Naive thymus-derived CD4-positive, alpha-beta T cell (primary cell): ENCODE measurements around the gene EEF1AKMT2. TPM values are rescaled to one million over a fixed set of nuclear protein-coding genes. Genes with fewer than 3 reads are reported as not detected.

Experiments used
- ATAC-seq: fragments of 150-1000 bp; cut with Tn5 transposase; 2 replicates; pipeline ENCODE4 v1.10.0; 2021; ENCODE audit warnings: mild to moderate bottlenecking, moderate library complexity
- CTCF ChIA-PET: fragments of 350-600 bp; sonication (Branson Sonifier 250); formaldehyde crosslinking; loops from one replicate; lab custom pipeline; 2021; ENCODE audit warnings: antibody characterized with exemption; lab: Charles Lee
- POLR2A ChIA-PET: fragments of 350-600 bp; sonication (Branson Sonifier 250); formaldehyde crosslinking; loops from one replicate; lab custom pipeline; 2021; ENCODE audit warnings: antibody characterized with exemption, inconsistent platforms; lab: Charles Lee
- DNase-seq, 9 donors: peaks; one replicate each; pipeline versions ENCODE4 v3.0.0 to v3.0.0-alpha.2; 2020 to 2022; ENCODE audit warnings: mixed read lengths in 1 of 9
- H3K27ac ChIP-seq: one replicate; pipeline ENCODE4 v1.7.0; 2013; ENCODE audit warnings: mild to moderate bottlenecking, low read depth, low read length, moderate library complexity
- H3K27me3 ChIP-seq, 2 donors: one replicate each; pipeline ENCODE4 v1.7.0; 2013; ENCODE audit warnings: low read length in 2 of 2, mild to moderate bottlenecking in 2 of 2, moderate library complexity in 2 of 2; ENCODE audit not compliant: control insufficient read depth in 2 of 2, insufficient read depth in 2 of 2
- H3K36me3 ChIP-seq, 3 experiments: 1 replicate in 2 of 3; 2 replicates in 1 of 3; pipeline ENCODE4 v1.7.0; 2013; ENCODE audit warnings: low read length in 3 of 3, mild to moderate bottlenecking in 3 of 3, moderate library complexity in 1 of 3; ENCODE audit not compliant: insufficient read depth in 3 of 3, control insufficient read depth in 2 of 3
- H3K4me1 ChIP-seq, 2 donors: one replicate each; pipeline ENCODE4 v1.7.0; 2013; ENCODE audit warnings: low read length in 2 of 2, mild to moderate bottlenecking in 2 of 2, moderate library complexity in 1 of 2; ENCODE audit not compliant: control insufficient read depth in 2 of 2, insufficient read depth in 2 of 2
- H3K4me3 ChIP-seq: 2 replicates; pipeline ENCODE4 v1.7.0; 2013; ENCODE audit warnings: mild to moderate bottlenecking, low read length
- H3K9me3 ChIP-seq, 3 experiments: 1 replicate in 2 of 3; 2 replicates in 1 of 3; pipeline ENCODE4 v1.7.0; 2013; ENCODE audit warnings: low read length in 3 of 3; ENCODE audit not compliant: control insufficient read depth in 2 of 3
- H3K27ac Mint-ChIP-seq, 9 donors: one replicate each; pipeline ENCODE4 v1.8.0; 2020 to 2022; ENCODE audit warnings: mixed read lengths in 9 of 9, mild to moderate bottlenecking in 8 of 9, moderate library complexity in 5 of 9, inconsistent platforms in 2 of 9
- H3K27me3 Mint-ChIP-seq, 5 donors: one replicate each; pipeline ENCODE4 v1.8.0; 2021 to 2022; ENCODE audit warnings: mixed read lengths in 5 of 5, mild to moderate bottlenecking in 1 of 5
- H3K36me3 Mint-ChIP-seq, 5 donors: one replicate each; pipeline ENCODE4 v1.8.0; 2020 to 2022; ENCODE audit warnings: mixed read lengths in 5 of 5, mild to moderate bottlenecking in 3 of 5, inconsistent platforms in 1 of 5
- H3K4me1 Mint-ChIP-seq, 7 donors: one replicate each; pipeline ENCODE4 v1.8.0; 2020 to 2022; ENCODE audit warnings: mixed read lengths in 7 of 7, mild to moderate bottlenecking in 3 of 7, inconsistent platforms in 1 of 7
- H3K4me3 Mint-ChIP-seq, 10 donors: one replicate each; pipeline ENCODE4 v1.8.0; 2020 to 2022; ENCODE audit warnings: mild to moderate bottlenecking in 10 of 10, mixed read lengths in 10 of 10, moderate library complexity in 6 of 10, inconsistent platforms in 2 of 10
- H3K9me3 Mint-ChIP-seq, 11 donors: one replicate each; pipeline ENCODE4 v1.8.0; 2020 to 2022; ENCODE audit warnings: mixed read lengths in 11 of 11, mild to moderate bottlenecking in 4 of 11, inconsistent platforms in 1 of 11, moderate library complexity in 1 of 11
- intact Hi-C, 2 donors: fragments of 100-400 bp; cut with micrococcal nuclease; formaldehyde crosslinking; loops; one replicate each; pipeline ENCODE4 v1.15.1; 2023
- polyA plus RNA-seq, 2 donors: library from polyadenylated mRNA; unstranded; fragments of 300-500 nt; fragmentation: Illumina TruSeq; gene quantifications; one replicate each; pipeline ENCODE4 v1.2.3, GENCODE V29; 2021
- total RNA-seq, 6 experiments: library from RNA in 5 of 6; stranded (reverse) in 5 of 6; gene quantifications; 1 replicate in 5 of 6; 2 replicates in 1 of 6; pipeline ENCODE4 v1.2.3 and lab custom pipeline; 2021 to 2026

Gene EEF1AKMT2
- total and polyA plus RNA-seq, 7 experiments from 2014 or later = 11.5 to 38.1 (median 22.0) TPM

- no peak for ATAC-seq
- H3K36me3 Mint-ChIP-seq = peaks cover 0 to 12% (median 0%) of the 10 kb centered on the region in 5 donors
- H3K27ac Mint-ChIP-seq = peak overlapping the region in 6 of 9 donors; percentile 4 to 91 (median 63)
- Histone ChIP-seq H3K9me3 (no peaks in the 10 kb centered on the region), H3K4me1 (peaks cover 20 to 26% of the 10 kb centered on the region in 2 donors), H3K27ac (no peak overlapping the region), H3K36me3 (peaks cover 0 to 4% (median 0%) of the 10 kb centered on the region in 3 experiments), H3K27me3 (no peaks in the 10 kb centered on the region), H3K4me3 (no peak overlapping the region)
- intact Hi-C loops = loop anchor here (1.0 to 10.0 kb wide), 9 partner anchors 82 to 751 kb away; partner anchors contain the start of genes OAT (in 2 of the 2) and LHPP (in 1 of the 2)
- H3K9me3 Mint-ChIP-seq = no peaks in the 10 kb centered on the region
- peak overlapping the region in 8 of 10 donors; percentile 15 to 94 (median 52) for H3K4me3 Mint-ChIP-seq
- DNase-seq = peak in 5 of 9 donors; percentile 54 to 69 (median 62)
- POLR2A ChIA-PET = interaction anchor here (0.7 to 2.0 kb wide), 9 partner anchors 14 to 333 kb away, joined by 3 to 8 read pairs (median 3); partner anchors contain the start of gene EEF1AKMT2
- H3K27me3 Mint-ChIP-seq = peaks cover 0 to 17% (median 0%) of the 10 kb centered on the region in 5 donors
- CTCF ChIA-PET = interaction anchor here (0.7 to 6.1 kb wide), 24 partner anchors 9 to 342 kb away, joined by 3 to 110 read pairs (median 5); partner anchors contain the start of gene EEF1AKMT2
- H3K4me1 Mint-ChIP-seq = peaks cover 14 to 49% (median 36%) of the 10 kb centered on the region in 7 donors
These were observed 46.0 kb downstream of the EEF1AKMT2 start for GRCh38 chr10:124745673-124746072.

GRCh38 chr10:124745252-124745651 lies 46.4 kb downstream of the EEF1AKMT2 start:
- Histone ChIP-seq H3K4me1 (peaks cover 24 to 30% of the 10 kb centered on the region in 2 donors), H3K9me3 (no peaks in the 10 kb centered on the region), H3K27me3 (no peaks in the 10 kb centered on the region), H3K27ac (peak overlapping the region; percentile 60), H3K4me3 (no peak overlapping the region), H3K36me3 (peaks cover 0 to 4% (median 0%) of the 10 kb centered on the region in 3 experiments)
- DNase-seq = no peak
- POLR2A ChIA-PET = interaction anchor here (0.7 to 2.0 kb wide), 8 partner anchors 14 to 333 kb away, joined by 3 to 8 read pairs (median 3); partner anchors contain the start of gene EEF1AKMT2
- Mint-ChIP-seq H3K27ac (peak overlapping the region; percentile 64 to 93 (median 85)), H3K36me3 (peaks cover 0 to 12% (median 0%) of the 10 kb centered on the region in 5 donors), H3K4me3 (peak overlapping the region; percentile 81 to 96 (median 86)), H3K4me1 (peaks cover 19 to 53% (median 40%) of the 10 kb centered on the region in 7 donors), H3K9me3 (no peaks in the 10 kb centered on the region), H3K27me3 (peaks cover 0 to 17% (median 0%) of the 10 kb centered on the region in 5 donors)
- no peak for ATAC-seq
- intact Hi-C loops = loop anchor here (1.0 to 10.0 kb wide), 9 partner anchors 82 to 750 kb away; partner anchors contain the start of genes OAT (in 2 of the 2) and LHPP (in 1 of the 2)
- CTCF ChIA-PET = interaction anchor here (0.7 to 6.1 kb wide), 24 partner anchors 10 to 342 kb away, joined by 3 to 110 read pairs (median 5); partner anchors contain the start of gene EEF1AKMT2

- H3K27me3 ChIP-seq = no peaks in the 10 kb centered on the region
- ATAC-seq (peak; percentile 88), DNase-seq (peak; percentile 74 to 86 (median 82))
- peak within 1 kb of the TSS; percentile 60 for H3K27ac ChIP-seq
- POLR2A ChIA-PET = interaction anchor here (0.7 to 2.0 kb wide), 6 partner anchors 26 to 214 kb away, joined by 3 to 8 read pairs (median 4); partner anchors contain the start of gene EEF1AKMT2
- Mint-ChIP-seq H3K27ac (peak within 1 kb of the TSS; percentile 87 to 96 (median 94)), H3K4me1 (peaks cover 27 to 60% (median 49%) of the 10 kb centered on the region in 7 donors), H3K36me3 (peaks cover 0 to 19% (median 0%) of the 10 kb centered on the region in 5 donors), H3K27me3 (peaks cover 0 to 23% (median 0%) of the 10 kb centered on the region in 5 donors), H3K4me3 (peak within 1 kb of the TSS; percentile 94 to 99 (median 98)), H3K9me3 (no peaks in the 10 kb centered on the region)
- intact Hi-C loops = loop anchor here (1.0 to 10.0 kb wide), 14 partner anchors 47 to 750 kb away; partner anchors contain the start of genes ABRAXAS2 (in 2 of the 2), EEF1AKMT2 (in 2 of the 2), OAT (in 2 of the 2) and LHPP (in 1 of the 2)
- CTCF ChIA-PET = interaction anchor here (0.6 to 6.1 kb wide), 14 partner anchors 9 to 341 kb away, joined by 3 to 110 read pairs (median 5); partner anchors contain the start of gene EEF1AKMT2
- peaks cover 0 to 4% (median 0%) of the 10 kb centered on the region in 3 experiments for H3K36me3 ChIP-seq
- peaks cover 33 to 39% of the 10 kb centered on the region in 2 donors for H3K4me1 ChIP-seq
- H3K4me3 ChIP-seq = peak within 1 kb of the TSS; percentile 61
- H3K9me3 ChIP-seq = no peaks in the 10 kb centered on the region
These were observed 47.3 kb downstream of the EEF1AKMT2 start, which contains the start of gene FAM53B for GRCh38 chr10:124744102-124745050. TSS of gene FAM53B (minus strand) at chr10:124744378. CDS start at chr10:124706713, 37,665 bp downstream.

GRCh38 chr10:124743191-124744101 lies 48.2 kb downstream of the EEF1AKMT2 start:
- peak overlapping the region; percentile 61 for H3K4me3 ChIP-seq
- H3K27me3 ChIP-seq = no peaks in the 10 kb centered on the region
- ATAC-seq (peak; percentile 12), DNase-seq (peak in 2 of 9 donors; percentile 26 to 55)
- H3K27ac ChIP-seq = peak overlapping the region; percentile 57
- CTCF ChIA-PET = interaction anchor here (0.6 to 5.3 kb wide), 9 partner anchors 13 to 213 kb away, joined by 3 to 150 read pairs (median 29); no protein-coding TSS in a partner anchor
- H3K9me3 ChIP-seq = no peaks in the 10 kb centered on the region
- Mint-ChIP-seq H3K4me1 (peaks cover 37 to 63% (median 55%) of the 10 kb centered on the region in 7 donors), H3K27me3 (peaks cover 0 to 25% (median 0%) of the 10 kb centered on the region in 5 donors), H3K27ac (peak overlapping the region; percentile 87 to 96 (median 94)), H3K4me3 (peak overlapping the region; percentile 94 to 99 (median 98)), H3K9me3 (no peaks in the 10 kb centered on the region), H3K36me3 (peaks cover 0 to 18% (median 0%) of the 10 kb centered on the region in 5 donors)
- peaks cover 42 to 48% of the 10 kb centered on the region in 2 donors for H3K4me1 ChIP-seq
- intact Hi-C loops = loop anchor here (1.0 to 10.0 kb wide), 11 partner anchors 48 to 749 kb away; partner anchors contain the start of genes ABRAXAS2 (in 2 of the 2), EEF1AKMT2 (in 2 of the 2), OAT (in 2 of the 2) and LHPP (in 1 of the 2)
- peaks cover 0 to 4% (median 0%) of the 10 kb centered on the region in 3 experiments for H3K36me3 ChIP-seq
- POLR2A ChIA-PET = interaction anchor here (0.8 to 4.9 kb wide), 6 partner anchors 11 to 117 kb away, joined by 4 to 77 read pairs (median 17); no protein-coding TSS in a partner anchor
